A549 (cell line): ENCODE results near the gene TTF2. TPM values are rescaled to one million over a fixed set of nuclear protein-coding genes. Genes with fewer than 3 reads are reported as not detected.

Experiments
- ATAC-seq, 2 experiments: fragments of 200-7000 bp in 1 of 2; fragments of >200 bp in 1 of 2; cut with Nextera tagmentation in 1 of 2; cut with Tn5 transposase in 1 of 2; 3 replicates each; pipeline versions ENCODE4 v1.8.0 to v1.9.1; 2018 to 2020; ENCODE audit warnings: mild to moderate bottlenecking in 1 of 2, moderate library complexity in 1 of 2
- CTCF ChIA-PET: fragments of 300-600 bp; sonication (Branson Sonifier 250); formaldehyde crosslinking; extraction: SDS; loops from one replicate; lab custom pipeline; 2021; ENCODE audit warnings: antibody characterized with exemption, inconsistent platforms; lab: Yijun Ruan, JAX
- POLR2A ChIA-PET: fragments of 350-600 bp; formaldehyde crosslinking; extraction: SDS; loops from one replicate; lab custom pipeline; 2021; ENCODE audit warnings: antibody characterized with exemption, inconsistent platforms; lab: Yijun Ruan, JAX
- DNase-seq, 2 experiments: peaks; one replicate each; pipeline versions ENCODE4 v3.0.0 to v3.0.0-alpha.2; 2011 to 2016; ENCODE audit warnings: low read depth in 1 of 2, low spot score in 1 of 2
- FAIRE-seq: peaks from 2 replicates; lab custom pipeline; 2011; peaks lifted over from hg19 to GRCh38; lab: Jason Lieb, UNC
- H3K27ac ChIP-seq, 2 experiments: fragments of >200 bp; sonication (Bioruptor Twin); formaldehyde crosslinking; 3 replicates each; pipeline ENCODE4 v1.5.1; 2016 to 2017
- H3K4me1 ChIP-seq: fragments of >200 bp; sonication (Bioruptor Twin); formaldehyde crosslinking; 3 replicates; pipeline ENCODE4 v1.6.1; 2016
- H3K4me2 ChIP-seq: fragments of >200 bp; sonication (Bioruptor Twin); formaldehyde crosslinking; 3 replicates; pipeline ENCODE4 v1.6.1; 2016
- H3K4me3 ChIP-seq: fragments of >200 bp; sonication (Bioruptor Twin); formaldehyde crosslinking; 3 replicates; pipeline ENCODE4 v1.5.1; 2016
- H3K9me3 ChIP-seq: fragments of >200 bp; sonication (Bioruptor Twin); formaldehyde crosslinking; 3 replicates; pipeline ENCODE4 v1.6.1; 2016
- BHLHE40 ChIP-seq: IDR thresholded peaks from 2 replicates; pipeline ENCODE4 v1.6.1; 2012; ENCODE audit warnings: low read depth, low read length, inconsistent platforms
- CEBPB ChIP-seq, 2 experiments: fragments of >200 bp in 1 of 2; sonication (Bioruptor Twin) in 1 of 2; formaldehyde crosslinking in 1 of 2; IDR thresholded peaks; 2 replicates each; pipeline ENCODE4 v1.6.1; 2012 to 2016
- EHF ChIP-seq: fragments of 250-450 bp; sonication (Bioruptor Pico); IDR thresholded peaks from 2 replicates; pipeline ENCODE4 v1.5.0; 2020; ENCODE audit warnings: mild to moderate bottlenecking
- ELK1 ChIP-seq: fragments of 150-350 bp; IDR thresholded peaks from 2 replicates; pipeline ENCODE4 v1.6.1; 2014; ENCODE audit warnings: low read depth, mild to moderate bottlenecking, low read length
- EP300 ChIP-seq, 2 experiments: fragments of >200 bp; sonication (Bioruptor Twin); formaldehyde crosslinking; IDR thresholded peaks; 2 replicates in 1 of 2; 3 replicates in 1 of 2; pipeline ENCODE4 v1.6.1; 2016 to 2017
- ESRRA ChIP-seq: fragments of 150-350 bp; IDR thresholded peaks from 2 replicates; pipeline ENCODE4 v1.6.1; 2014; ENCODE audit warnings: mild to moderate bottlenecking, low read length, borderline replicate concordance
- FOSB ChIP-seq: fragments of 250-450 bp; sonication (Bioruptor Pico); IDR thresholded peaks from 2 replicates; pipeline ENCODE4 v1.5.0; 2020; ENCODE audit warnings: mild to moderate bottlenecking, moderate library complexity
- FOSL2 ChIP-seq, 2 experiments: fragments of 450-650 bp in 1 of 2; fragments of >200 bp in 1 of 2; sonication (Bioruptor Twin) in 1 of 2; formaldehyde crosslinking; IDR thresholded peaks; 2 replicates each; pipeline versions ENCODE4 v1.5.0 to v1.6.1; 2016 to 2020; ENCODE audit warnings: mild to moderate bottlenecking in 1 of 2, moderate library complexity in 1 of 2
- KDM1A ChIP-seq: fragments of 200-600 bp; sonication (generic); IDR thresholded peaks from 2 replicates; pipeline ENCODE4 v1.6.1; 2016; ENCODE audit warnings: low read depth, mild to moderate bottlenecking
- MAX ChIP-seq: IDR thresholded peaks from 2 replicates; pipeline ENCODE4 v1.6.1; 2012
- NPAS2 ChIP-seq: fragments of 250-450 bp; sonication (Bioruptor Pico); IDR thresholded peaks from 2 replicates; pipeline ENCODE4 v1.8.0; 2022; ENCODE audit warnings: mild to moderate bottlenecking, moderate library complexity, borderline replicate concordance
- RCOR1 ChIP-seq: fragments of 150-350 bp; IDR thresholded peaks from 2 replicates; pipeline ENCODE4 v1.6.1; 2014; ENCODE audit warnings: antibody characterized with exemption, low read length, low read depth
- RFX5 ChIP-seq: fragments of 450-650 bp; IDR thresholded peaks from 2 replicates; pipeline ENCODE4 v1.7.1; 2014; ENCODE audit warnings: antibody characterized with exemption, mild to moderate bottlenecking, moderate library complexity
- RNF2 ChIP-seq: fragments of 200-600 bp; sonication (generic); IDR thresholded peaks from 2 replicates; pipeline ENCODE4 v1.6.1; 2016; ENCODE audit warnings: low read depth, mild to moderate bottlenecking, antibody characterized with exemption, moderate library complexity, borderline replicate concordance
- SMC3 ChIP-seq: fragments of >200 bp; sonication (Bioruptor Twin); formaldehyde crosslinking; IDR thresholded peaks from 3 replicates; pipeline ENCODE4 v1.6.1; 2018; ENCODE audit warnings: inconsistent platforms
- TFCP2L1 ChIP-seq: fragments of 250-450 bp; sonication (Bioruptor Pico); IDR thresholded peaks from 2 replicates; pipeline ENCODE4 v1.5.0; 2021; ENCODE audit warnings: mild to moderate bottlenecking
- TP53 ChIP-seq: fragments of 250-450 bp; sonication (Bioruptor Pico); IDR thresholded peaks from 2 replicates; pipeline ENCODE4 v1.5.0; 2021; ENCODE audit warnings: mild to moderate bottlenecking, moderate library complexity
- USF2 ChIP-seq: fragments of 450-650 bp; IDR thresholded peaks from 2 replicates; pipeline ENCODE4 v1.6.1; 2014; ENCODE audit warnings: antibody characterized with exemption
- ZC3H11A ChIP-seq: fragments of 450-650 bp; IDR thresholded peaks from 2 replicates; pipeline ENCODE4 v1.6.1; 2014; ENCODE audit warnings: antibody characterized with exemption, mild to moderate bottlenecking
- ZNF302 ChIP-seq: fragments of 250-450 bp; sonication (Bioruptor Pico); IDR thresholded peaks from 2 replicates; pipeline ENCODE4 v1.9.0; 2021; ENCODE audit warnings: inconsistent platforms, mild to moderate bottlenecking, moderate library complexity
- WGBS: methylation state at CpG from one replicate; pipeline ENCODE4 v1.1.6; 2017; ENCODE audit errors: missing lambda C conversion rate; 5-methylcytosine and 5-hydroxymethylcytosine counted together
- polyA plus RNA-seq, 4 experiments: library from polyadenylated mRNA; depleted of rRNA in 3 of 4; stranded (reverse); fragments of >200 nt; fragmentation: RNase III in 1 of 4; extraction: RNeasy Plus Mini Kit Qiagen cat#74134 plus additional on column Dnase treatment in 1 of 4; gene quantifications; 2 replicates in 3 of 4; 3 replicates in 1 of 4; pipeline ENCODE4 v1.2.3, GENCODE V29; 2011 to 2017
- TF ChIP-seq, protein P1 (sequence below): fragments of 250-450 bp; sonication (Bioruptor Pico); IDR thresholded peaks from 2 replicates; pipeline ENCODE4 v1.5.0; 2020; ENCODE audit warnings: low read depth, mild to moderate bottlenecking, moderate library complexity
- TF ChIP-seq, protein P2 (sequence below): IDR thresholded peaks from 2 replicates; pipeline ENCODE4 v1.6.1; 2012; ENCODE audit warnings: low read depth, borderline replicate concordance

Gene TTF2
- polyA plus RNA-seq, 2 of the 4 experiments (the other 2 are of a cell fraction) = 16.5 to 26.6 TPM

DNA sequence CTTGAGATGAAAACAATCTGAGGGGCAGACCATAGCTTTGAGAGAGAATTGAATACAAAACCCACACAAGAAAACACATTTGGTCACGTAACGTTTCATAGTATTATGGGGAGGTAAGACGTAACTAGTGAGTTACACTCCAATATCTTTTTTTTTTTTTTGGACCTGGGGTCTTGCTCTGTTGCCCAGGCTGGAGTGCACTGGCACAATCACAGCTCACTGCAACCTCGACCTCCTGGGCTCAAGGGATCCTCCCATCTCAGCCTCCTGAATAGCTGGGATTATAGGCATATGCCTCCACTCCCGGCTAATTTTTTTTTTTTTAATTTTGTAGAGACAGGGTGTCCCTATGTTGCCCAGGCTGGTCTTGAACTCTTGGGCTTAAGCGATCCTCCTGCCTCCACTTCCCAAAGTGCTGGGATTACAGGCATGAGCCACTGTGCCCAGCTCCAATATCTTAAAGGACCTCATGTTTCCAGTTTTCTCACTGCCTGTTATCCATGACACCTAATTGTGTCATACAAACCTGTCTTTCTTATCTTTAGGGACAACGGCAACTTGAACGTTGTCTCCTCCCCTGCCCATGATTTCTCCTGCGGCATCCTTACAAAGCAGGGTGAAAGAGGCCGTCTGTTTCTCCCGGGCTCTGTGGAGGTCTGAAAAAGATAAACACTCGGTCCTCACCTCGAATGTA, 56.1 kb downstream of the TTF2 start:
- peaks cover 5% of the 10 kb centered on the region; the same call in 2 of the 3 replicates for H3K4me1 ChIP-seq
- POLR2A ChIA-PET = interaction anchor here (0.6 kb wide), 1 partner anchor 13 kb away, joined by 5 read pairs; no protein-coding TSS in a partner anchor
- H3K4me3 ChIP-seq = no peak overlapping the region
- TF ChIP-seq RNF2 (no peak), FOSL2 (IDR thresholded peaks at IDR 0.05) (no peak), FOSL2 (CRISPR knock-in tag; IDR thresholded peaks at IDR 0.05) (no peak), CEBPB (IDR thresholded peaks at IDR 0.05) (no peak), RCOR1 (no peak), ESRRA (no peak), ZC3H11A (no peak), SMC3 (no peak), KDM1A (no peak), USF2 (no peak), ZNF302 (CRISPR knock-in tag) (no peak)
- TF ChIP-seq, protein P1, sequence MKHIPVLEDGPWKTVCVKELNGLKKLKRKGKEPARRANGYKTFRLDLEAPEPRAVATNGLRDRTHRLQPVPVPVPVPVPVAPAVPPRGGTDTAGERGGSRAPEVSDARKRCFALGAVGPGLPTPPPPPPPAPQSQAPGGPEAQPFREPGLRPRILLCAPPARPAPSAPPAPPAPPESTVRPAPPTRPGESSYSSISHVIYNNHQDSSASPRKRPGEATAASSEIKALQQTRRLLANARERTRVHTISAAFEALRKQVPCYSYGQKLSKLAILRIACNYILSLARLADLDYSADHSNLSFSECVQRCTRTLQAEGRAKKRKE (CRISPR knock-in tag) = no peak
- no peak overlapping the region for H3K4me2 ChIP-seq
- CTCF ChIA-PET = interaction anchor here (1.1 to 2.0 kb wide), 3 partner anchors 9 to 169 kb away, joined by 3 to 9 read pairs (median 6); no protein-coding TSS in a partner anchor
- H3K9me3 ChIP-seq = no peaks in the 10 kb centered on the region
- ATAC-seq (no peak), FAIRE-seq (no peak), DNase-seq (no peak)
- H3K27ac ChIP-seq = no peak overlapping the region
- WGBS = 92% methylated on average over 13 of the region's 13 CpGs

DNA sequence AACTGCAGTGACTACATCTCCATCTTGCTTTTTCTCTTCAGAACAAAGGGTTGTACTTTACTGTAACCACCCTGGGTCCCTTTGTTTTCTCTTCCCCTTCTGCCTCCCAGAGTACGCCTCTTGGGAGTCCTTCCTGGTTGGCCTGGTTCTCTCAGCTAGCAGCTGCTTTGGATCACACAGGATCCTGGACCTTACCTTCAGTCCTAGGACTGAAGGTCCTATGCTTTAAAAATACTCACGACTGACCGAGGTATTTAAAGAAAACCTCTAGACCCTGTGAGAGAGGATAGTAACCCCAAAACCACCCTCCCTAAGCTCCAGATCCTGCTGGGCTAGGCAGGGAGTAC, 56.6 kb downstream of the TTF2 start:
- Histone ChIP-seq H3K27ac (no peak overlapping the region), H3K4me3 (no peak overlapping the region)
- POLR2A ChIA-PET = interaction anchor here (0.6 kb wide), 1 partner anchor 13 kb away, joined by 5 read pairs; no protein-coding TSS in a partner anchor
- CTCF ChIA-PET = interaction anchor here (0.7 kb wide), 1 partner anchor 12 kb away, joined by 3 read pairs; no protein-coding TSS in a partner anchor
- no peak for ATAC-seq
- TF ChIP-seq FOSB (CRISPR knock-in tag) (no peak), NPAS2 (no peak), ELK1 (no peak), TFCP2L1 (CRISPR knock-in tag) (no peak), MAX (no peak), TP53 (CRISPR knock-in tag) (no peak), FOSL2 (IDR thresholded peaks at IDR 0.05) (no peak), FOSL2 (CRISPR knock-in tag; IDR thresholded peaks at IDR 0.05) (no peak), RFX5 (no peak), BHLHE40 (no peak), EP300 (IDR thresholded peaks at IDR 0.05) (no peak), EHF (no peak)
- TF ChIP-seq, protein P2, sequence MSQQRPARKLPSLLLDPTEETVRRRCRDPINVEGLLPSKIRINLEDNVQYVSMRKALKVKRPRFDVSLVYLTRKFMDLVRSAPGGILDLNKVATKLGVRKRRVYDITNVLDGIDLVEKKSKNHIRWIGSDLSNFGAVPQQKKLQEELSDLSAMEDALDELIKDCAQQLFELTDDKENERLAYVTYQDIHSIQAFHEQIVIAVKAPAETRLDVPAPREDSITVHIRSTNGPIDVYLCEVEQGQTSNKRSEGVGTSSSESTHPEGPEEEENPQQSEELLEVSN = no peak
- TF ChIP-seq, all 56 proteins: peak for 0
- FAIRE-seq = no peak
- Histone ChIP-seq H3K4me1 (peaks cover 5% of the 10 kb centered on the region; the same call in 2 of the 3 replicates), H3K9me3 (no peaks in the 10 kb centered on the region), H3K4me2 (no peak overlapping the region)
- 93% methylated on average over 2 of the region's 3 CpGs for WGBS
- no peak for DNase-seq
